Measurements from ENCODE around the gene COTL1.
A peak's percentile ranks its signal among the peaks of the same experiment; 100 is the strongest.

Gene COTL1

DNA sequence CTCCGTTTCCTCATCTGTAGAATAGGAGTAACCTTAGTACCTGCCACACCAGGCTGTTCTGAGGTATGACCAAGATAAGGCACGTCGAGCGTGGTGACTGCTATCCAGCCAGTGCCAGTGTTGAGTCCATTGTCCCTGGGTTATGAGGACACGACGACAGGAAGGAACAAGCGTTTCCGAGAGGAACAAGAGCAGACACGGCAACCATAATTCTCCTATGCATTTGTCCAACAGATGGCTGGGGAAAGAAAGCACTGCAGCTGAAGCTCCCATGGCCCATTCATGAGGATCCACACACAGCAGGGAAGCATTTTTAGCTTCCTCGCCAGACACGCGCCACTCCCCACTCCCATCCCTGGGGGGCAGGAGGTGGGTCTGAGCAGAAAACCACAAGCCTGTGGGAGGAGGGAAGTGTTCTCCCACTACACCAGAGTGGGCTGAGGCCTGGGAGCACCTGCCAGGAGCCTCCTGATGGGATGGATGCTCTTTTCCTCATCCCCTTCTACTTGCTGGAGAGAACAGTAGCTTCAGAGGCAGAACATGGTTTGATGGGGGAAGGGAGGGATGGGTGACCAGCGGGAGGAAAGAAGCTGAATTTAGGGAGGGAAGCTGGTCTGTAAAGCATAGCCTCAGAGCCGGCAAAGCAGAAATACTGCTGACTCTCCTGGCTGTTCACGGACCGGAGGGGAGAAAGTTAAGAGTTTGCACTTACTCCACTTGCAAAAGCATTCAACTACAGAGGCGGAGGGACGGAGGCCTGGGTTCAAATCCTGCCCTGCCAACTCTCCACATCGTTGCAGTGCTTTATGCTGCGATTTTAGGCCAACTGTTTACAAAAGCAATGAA lies 2.7 kb downstream of the COTL1 start:
- peaks cover 76% of the 10 kb centered on the region for H3K36me3 Mint-ChIP-seq (ENCODE audit: low read depth)
- H3K27ac Mint-ChIP-seq: peak overlapping the region; percentile 94
- no peaks in the 10 kb centered on the region for H3K27me3 Mint-ChIP-seq
- intact Hi-C loops (cut with micrococcal nuclease): loop anchor here (5.0 kb wide), 1 partner anchor 53 kb away; no protein-coding TSS in a partner anchor
- peak overlapping the region; percentile 91 for H3K4me3 Mint-ChIP-seq
- peaks cover 11% of the 10 kb centered on the region for H3K9me3 Mint-ChIP-seq
- peaks cover 80% of the 10 kb centered on the region for H3K4me1 Mint-ChIP-seq (ENCODE audit: low read depth)

DNA sequence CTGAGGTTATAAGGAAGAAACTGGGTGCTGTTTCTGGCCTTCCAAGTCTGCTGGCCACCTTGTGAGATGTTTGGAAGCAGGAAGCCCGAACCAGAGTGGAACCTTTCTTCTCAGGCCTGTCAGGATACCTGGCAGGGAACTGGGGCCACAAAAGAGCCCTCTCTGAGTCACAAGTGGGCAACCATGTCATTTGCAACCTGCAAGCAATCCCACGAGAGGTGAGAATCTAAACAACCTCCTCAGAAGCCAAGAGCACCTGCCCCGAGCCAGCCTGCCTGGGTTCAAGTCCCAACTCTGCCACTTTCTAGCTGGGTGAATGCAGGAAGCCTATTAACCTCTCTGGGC lies 3.3 kb downstream of the COTL1 start:
- Mint-ChIP-seq H3K4me1 (ENCODE audit: low read depth) (peaks cover 80% of the 10 kb centered on the region), H3K27me3 (no peaks in the 10 kb centered on the region), H3K36me3 (ENCODE audit: low read depth) (peaks cover 82% of the 10 kb centered on the region), H3K27ac (peak overlapping the region; percentile 94), H3K9me3 (peaks cover 17% of the 10 kb centered on the region), H3K4me3 (peak overlapping the region; percentile 91)
- intact Hi-C loops (cut with micrococcal nuclease): no loop called here

DNA sequence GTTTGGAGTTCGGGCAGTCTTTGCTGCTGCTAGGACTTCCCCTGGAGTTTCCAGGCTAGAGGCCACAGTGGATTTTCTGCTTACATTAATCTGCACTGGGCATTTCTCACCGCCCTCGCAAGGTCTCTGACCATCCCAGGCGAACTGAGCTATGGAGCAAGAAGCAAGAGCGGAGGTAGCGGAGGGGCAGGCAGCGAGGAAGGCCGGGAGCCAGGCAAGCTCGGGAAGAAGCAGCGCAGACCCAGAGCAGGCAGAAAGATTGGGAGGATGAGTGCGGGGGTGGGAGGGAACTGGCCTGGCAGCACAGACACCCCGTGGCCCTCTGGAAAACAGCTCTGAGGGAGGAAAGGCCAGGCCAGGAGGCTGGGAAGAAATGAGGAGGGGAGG lies 3.8 kb downstream of the COTL1 start:
- Mint-ChIP-seq H3K9me3 (peaks cover 19% of the 10 kb centered on the region), H3K4me1 (ENCODE audit: low read depth) (peaks cover 80% of the 10 kb centered on the region), H3K27ac (peak overlapping the region; percentile 94), H3K4me3 (peak overlapping the region; percentile 91), H3K27me3 (no peaks in the 10 kb centered on the region), H3K36me3 (ENCODE audit: low read depth) (peaks cover 87% of the 10 kb centered on the region)
- intact Hi-C loops (cut with micrococcal nuclease): no loop called here

DNA sequence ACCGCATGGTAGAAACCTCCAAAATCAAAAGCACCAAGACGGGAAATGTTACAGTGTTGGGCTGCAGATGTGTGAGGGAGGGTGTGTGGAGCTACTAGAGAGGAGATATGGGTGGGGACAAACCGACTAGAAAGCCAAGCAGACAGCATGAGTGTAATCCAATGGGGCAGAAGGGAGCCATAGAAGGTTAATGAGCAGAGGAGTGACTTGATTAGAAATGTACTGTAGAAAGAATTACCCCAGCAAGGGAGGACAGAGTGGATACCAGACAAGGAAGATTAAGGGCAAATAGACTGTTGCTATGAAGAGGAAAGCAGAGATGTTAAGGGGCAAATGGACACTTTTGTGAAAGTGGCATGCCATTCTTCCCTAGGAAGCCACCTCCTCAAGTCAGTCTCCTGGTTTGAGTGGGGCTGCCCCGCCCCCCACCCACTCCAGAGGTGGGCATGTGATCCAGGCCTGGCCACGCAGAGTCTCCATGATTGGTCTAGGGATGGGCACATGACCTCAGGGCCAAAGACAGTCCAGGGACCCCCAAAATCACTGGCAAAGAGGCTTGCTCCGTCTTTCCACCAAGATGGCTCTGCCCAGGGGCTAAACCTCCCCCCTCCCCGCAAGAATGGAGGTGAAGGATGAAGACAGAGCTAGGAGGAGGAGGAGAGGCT lies 4.3 kb downstream of the COTL1 start:
- Mint-ChIP-seq H3K4me1 (ENCODE audit: low read depth) (peaks cover 80% of the 10 kb centered on the region), H3K4me3 (peak overlapping the region; percentile 91), H3K36me3 (ENCODE audit: low read depth) (peaks cover 92% of the 10 kb centered on the region), H3K9me3 (peaks cover 19% of the 10 kb centered on the region), H3K27me3 (no peaks in the 10 kb centered on the region), H3K27ac (peak overlapping the region; percentile 94)
- intact Hi-C loops (cut with micrococcal nuclease): no loop called here

DNA sequence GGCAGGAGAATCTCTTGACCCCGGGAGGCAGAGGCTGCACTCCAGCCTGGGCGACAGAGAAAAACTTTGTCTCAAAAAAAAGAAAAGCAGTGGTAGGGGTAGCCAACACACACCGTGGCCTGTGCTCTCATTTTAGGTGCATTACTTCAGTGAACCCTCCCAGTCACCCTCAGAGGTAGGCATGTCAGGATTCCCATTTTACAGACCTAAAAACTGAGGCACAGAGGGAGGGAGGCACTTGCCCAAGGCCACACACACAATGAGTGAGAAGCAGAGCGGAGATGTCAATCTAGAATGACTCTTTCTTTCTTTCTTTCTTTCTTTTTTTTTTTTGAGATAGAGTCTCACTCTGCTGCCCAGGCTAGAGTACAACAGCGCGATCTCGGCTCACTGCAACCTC lies 5.2 kb downstream of the COTL1 start:
- intact Hi-C loops (cut with micrococcal nuclease): no loop called here
- no peak overlapping the region for H3K4me3 Mint-ChIP-seq
- no peaks in the 10 kb centered on the region for H3K27me3 Mint-ChIP-seq
- H3K27ac Mint-ChIP-seq: peak overlapping the region; percentile 94
- peaks cover 19% of the 10 kb centered on the region for H3K9me3 Mint-ChIP-seq
- peaks cover 100% of the 10 kb centered on the region for H3K36me3 Mint-ChIP-seq (ENCODE audit: low read depth)
- H3K4me1 Mint-ChIP-seq (ENCODE audit: low read depth): peaks cover 84% of the 10 kb centered on the region

DNA sequence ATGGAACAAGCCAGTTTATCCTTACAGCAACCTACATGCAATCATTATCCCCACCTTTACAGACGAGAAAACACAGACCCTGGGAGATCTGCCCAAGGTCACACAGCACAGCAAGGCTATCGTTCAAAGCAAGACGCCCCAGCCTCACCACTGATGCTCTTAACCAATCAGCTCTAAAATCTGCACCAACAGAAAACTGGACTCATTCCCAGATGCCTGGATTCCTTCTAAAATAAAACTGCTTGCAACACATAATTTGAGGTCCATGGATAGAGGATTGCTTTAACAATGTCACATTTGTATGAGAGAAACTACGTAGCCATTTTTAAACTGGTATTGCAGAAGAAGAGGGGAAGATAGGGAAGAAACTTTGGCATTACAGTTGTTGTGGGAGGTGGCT lies 6.8 kb downstream of the COTL1 start:
- Mint-ChIP-seq H3K9me3 (peaks cover 19% of the 10 kb centered on the region), H3K4me3 (no peak overlapping the region), H3K36me3 (ENCODE audit: low read depth) (peaks cover 100% of the 10 kb centered on the region), H3K27me3 (no peaks in the 10 kb centered on the region), H3K27ac (peak overlapping the region; percentile 94), H3K4me1 (ENCODE audit: low read depth) (peaks cover 100% of the 10 kb centered on the region)
- intact Hi-C loops (cut with micrococcal nuclease): no loop called here

DNA sequence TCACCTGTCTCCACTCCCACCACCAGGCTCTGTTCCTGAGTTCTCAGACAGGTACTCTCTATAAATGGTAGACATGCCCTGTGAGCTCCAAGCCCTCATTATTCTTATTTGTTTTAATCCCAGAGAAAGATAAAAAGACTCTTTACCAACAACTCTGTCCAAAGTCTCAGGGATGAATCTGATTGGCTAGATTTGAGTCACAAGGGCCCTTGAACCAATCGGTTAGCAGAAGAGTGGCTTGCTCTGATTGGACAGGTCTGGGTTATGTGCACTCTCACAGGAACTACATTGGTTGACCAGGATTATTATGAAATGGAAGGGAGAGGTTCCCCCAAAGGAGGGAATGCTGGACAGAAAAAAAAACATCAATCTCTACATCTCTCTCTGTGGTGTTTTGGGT lies 7.5 kb downstream of the COTL1 start:
- intact Hi-C loops (cut with micrococcal nuclease): no loop called here
- H3K27me3 Mint-ChIP-seq: no peaks in the 10 kb centered on the region
- H3K4me3 Mint-ChIP-seq: no peak overlapping the region
- H3K36me3 Mint-ChIP-seq (ENCODE audit: low read depth): peaks cover 100% of the 10 kb centered on the region
- peak overlapping the region; percentile 94 for H3K27ac Mint-ChIP-seq
- H3K4me1 Mint-ChIP-seq (ENCODE audit: low read depth): peaks cover 100% of the 10 kb centered on the region
- peaks cover 19% of the 10 kb centered on the region for H3K9me3 Mint-ChIP-seq

DNA sequence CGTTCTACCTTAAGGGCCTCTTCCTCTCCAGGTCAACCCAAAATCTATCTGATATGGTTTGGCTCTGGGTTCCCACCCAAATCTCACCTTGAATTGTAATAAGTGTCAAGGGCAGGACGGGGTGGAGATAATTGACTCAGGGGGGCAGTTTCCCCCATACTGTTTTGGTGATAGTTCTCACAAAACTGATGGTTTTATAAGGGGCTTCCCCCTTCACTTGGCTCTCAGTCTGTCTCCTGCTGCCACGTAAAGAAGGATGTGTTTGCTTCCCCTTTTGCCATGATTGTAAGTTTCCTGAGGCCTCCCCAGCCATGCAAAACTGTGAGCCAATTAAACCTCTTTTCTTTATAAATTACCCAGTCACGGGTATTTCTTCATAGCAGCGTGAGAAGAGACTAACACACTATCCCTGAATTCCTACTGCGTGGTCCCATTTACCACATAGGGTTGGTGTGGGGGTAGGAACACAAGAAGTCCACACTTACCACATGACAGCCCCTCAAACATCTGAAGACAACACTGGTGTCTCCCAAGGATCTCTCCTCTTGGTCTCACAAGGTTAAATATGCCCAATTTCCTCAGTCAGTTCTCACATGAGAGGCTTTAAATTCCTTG lies 8.2 kb downstream of the COTL1 start:
- intact Hi-C loops (cut with micrococcal nuclease): no loop called here
- no peaks in the 10 kb centered on the region for H3K27me3 Mint-ChIP-seq
- H3K9me3 Mint-ChIP-seq: peaks cover 19% of the 10 kb centered on the region
- H3K4me1 Mint-ChIP-seq (ENCODE audit: low read depth): peaks cover 100% of the 10 kb centered on the region
- peak overlapping the region; percentile 94 for H3K27ac Mint-ChIP-seq
- peaks cover 100% of the 10 kb centered on the region for H3K36me3 Mint-ChIP-seq (ENCODE audit: low read depth)
- H3K4me3 Mint-ChIP-seq: peak overlapping the region; percentile 51

DNA sequence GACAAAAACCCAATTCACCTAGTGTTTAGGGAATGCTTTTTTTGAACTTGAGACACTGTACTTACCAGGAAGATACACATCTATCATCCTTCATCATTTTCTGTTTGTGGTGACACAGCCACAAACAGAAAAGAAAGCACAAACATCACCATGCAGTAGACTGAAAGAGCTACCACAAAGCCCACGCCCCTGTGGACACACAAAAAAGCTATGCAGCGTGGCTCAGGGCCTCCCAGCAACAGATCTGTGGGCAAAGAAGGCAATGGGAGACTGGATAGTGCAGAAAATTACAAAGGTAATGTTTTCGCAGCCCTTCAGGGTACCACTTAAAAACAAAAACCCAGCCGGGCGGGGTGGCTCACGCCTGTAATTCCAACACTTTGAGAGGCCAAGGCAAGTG lies 9.6 kb downstream of the COTL1 start:
- intact Hi-C loops (cut with micrococcal nuclease): no loop called here
- Mint-ChIP-seq H3K4me1 (ENCODE audit: low read depth) (peaks cover 98% of the 10 kb centered on the region), H3K27ac (peak overlapping the region; percentile 94), H3K9me3 (peaks cover 19% of the 10 kb centered on the region), H3K36me3 (ENCODE audit: low read depth) (peaks cover 96% of the 10 kb centered on the region), H3K27me3 (no peaks in the 10 kb centered on the region), H3K4me3 (peak overlapping the region; percentile 72)

DNA sequence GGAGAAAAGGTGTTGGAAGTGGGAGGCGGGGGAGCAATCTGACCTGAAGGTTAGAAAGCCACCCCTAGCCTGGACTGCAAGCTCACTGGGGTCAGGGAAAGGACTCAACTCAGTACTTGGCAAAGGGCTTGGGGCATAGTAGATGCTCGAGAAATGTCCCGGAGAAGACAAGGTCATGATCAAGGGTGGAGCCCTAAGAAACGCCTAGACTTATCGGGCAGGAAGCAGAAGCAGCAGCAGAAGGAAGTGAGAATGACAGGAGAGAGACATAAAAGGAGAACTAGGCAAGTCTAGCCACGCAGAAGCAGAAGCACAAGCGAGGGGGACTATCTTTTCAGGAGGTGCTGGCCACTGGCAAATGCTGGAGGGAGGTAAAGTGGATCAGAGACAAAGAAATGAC lies 10.2 kb downstream of the COTL1 start:
- H3K9me3 Mint-ChIP-seq: peaks cover 19% of the 10 kb centered on the region
- H3K36me3 Mint-ChIP-seq (ENCODE audit: low read depth): peaks cover 95% of the 10 kb centered on the region
- H3K4me1 Mint-ChIP-seq (ENCODE audit: low read depth): peaks cover 98% of the 10 kb centered on the region
- peak overlapping the region; percentile 72 for H3K4me3 Mint-ChIP-seq
- H3K27ac Mint-ChIP-seq: peak overlapping the region; percentile 94
- intact Hi-C loops (cut with micrococcal nuclease): no loop called here
- no peaks in the 10 kb centered on the region for H3K27me3 Mint-ChIP-seq

DNA sequence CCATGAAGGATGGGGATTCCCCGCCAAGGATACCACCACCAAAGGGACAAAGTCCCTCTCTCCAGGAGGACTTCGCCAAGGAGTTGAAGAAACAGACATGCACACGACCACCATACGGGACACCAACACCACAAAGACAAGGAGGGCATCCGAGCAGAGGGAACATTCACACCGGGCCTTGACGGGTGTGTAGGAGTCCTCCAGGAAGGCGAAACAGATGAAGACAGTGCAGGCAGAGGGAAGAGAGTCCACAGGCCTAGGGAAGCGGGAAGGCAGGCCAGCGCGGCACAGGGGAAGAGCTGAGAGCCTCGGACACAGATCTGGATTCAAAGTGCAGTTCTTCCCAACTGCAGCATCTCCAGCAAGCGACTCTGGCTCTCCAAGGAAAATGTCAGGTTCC lies 10.8 kb downstream of the COTL1 start:
- Mint-ChIP-seq H3K36me3 (ENCODE audit: low read depth) (peaks cover 89% of the 10 kb centered on the region), H3K4me1 (ENCODE audit: low read depth) (peaks cover 96% of the 10 kb centered on the region), H3K9me3 (peaks cover 19% of the 10 kb centered on the region), H3K27me3 (no peaks in the 10 kb centered on the region), H3K4me3 (peak overlapping the region; percentile 41), H3K27ac (peak overlapping the region; percentile 94)
- intact Hi-C loops (cut with micrococcal nuclease): no loop called here

DNA sequence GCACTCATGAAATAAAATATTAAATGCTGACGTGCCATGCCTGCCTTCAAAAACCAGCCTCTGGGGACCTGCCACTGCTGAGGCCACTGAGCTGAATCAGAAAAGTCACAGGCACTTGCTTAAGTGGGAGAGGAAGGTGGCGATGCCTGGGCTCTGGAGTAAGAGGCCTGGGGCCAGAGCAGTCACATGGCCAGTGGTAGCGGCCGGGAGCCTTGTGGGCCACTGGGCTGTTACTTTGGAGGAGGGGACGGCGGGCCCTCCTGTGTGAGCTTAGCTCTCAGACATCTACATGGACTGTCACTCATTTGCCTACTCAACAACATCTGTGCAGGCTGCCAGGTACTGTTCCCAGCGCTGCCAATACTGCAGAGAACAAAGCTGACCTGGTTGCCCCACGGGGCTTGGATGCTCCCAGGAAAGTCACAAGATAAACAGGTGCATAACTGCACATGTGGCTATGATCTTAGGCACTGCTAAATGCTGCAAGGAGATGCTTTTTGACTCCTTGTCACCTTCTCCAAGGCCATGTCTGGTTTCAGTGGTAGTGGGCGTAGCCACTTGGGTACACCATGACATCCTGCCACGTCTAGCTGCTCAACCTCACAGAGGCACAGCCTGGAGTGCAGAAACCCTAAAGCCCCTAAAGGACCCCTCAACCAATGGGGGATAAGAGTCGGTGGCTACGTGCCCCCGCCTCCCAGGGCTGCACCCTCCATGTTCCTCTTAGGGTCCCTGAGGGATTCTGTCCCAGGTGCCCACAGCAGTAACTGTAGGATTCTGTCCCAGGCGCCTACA lies 11.6 kb downstream of the COTL1 start:
- Mint-ChIP-seq H3K4me1 (ENCODE audit: low read depth) (peaks cover 96% of the 10 kb centered on the region), H3K36me3 (ENCODE audit: low read depth) (peaks cover 88% of the 10 kb centered on the region), H3K4me3 (no peak overlapping the region), H3K27ac (peak overlapping the region; percentile 94), H3K9me3 (peaks cover 19% of the 10 kb centered on the region), H3K27me3 (no peaks in the 10 kb centered on the region)
- intact Hi-C loops (cut with micrococcal nuclease): no loop called here

DNA sequence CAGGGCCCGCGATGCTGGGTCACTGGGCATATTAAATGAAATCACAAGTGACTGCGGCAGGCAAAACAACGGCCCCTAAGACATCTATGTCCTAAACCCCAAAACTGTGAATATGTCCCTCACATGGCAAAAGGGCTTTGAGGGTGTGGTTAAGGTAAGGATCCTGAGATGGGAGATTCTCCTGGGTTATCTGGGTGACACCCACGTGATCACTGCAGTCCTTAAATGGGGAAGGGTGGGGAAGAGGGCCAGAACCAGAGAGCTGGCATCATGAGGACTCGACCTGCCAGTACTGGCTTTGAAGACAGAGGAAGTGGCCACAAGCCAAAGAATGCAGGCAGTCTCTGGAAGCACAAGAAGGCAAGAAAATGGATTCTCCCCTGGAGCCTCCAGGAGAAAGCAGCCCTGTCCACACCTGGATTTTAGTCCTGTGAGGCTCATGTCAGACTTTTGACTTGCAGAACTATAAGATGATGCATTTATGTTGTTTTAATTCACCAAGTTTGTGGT lies 12.5 kb downstream of the COTL1 start:
- Mint-ChIP-seq H3K4me1 (ENCODE audit: low read depth) (peaks cover 96% of the 10 kb centered on the region), H3K9me3 (peaks cover 10% of the 10 kb centered on the region), H3K27me3 (no peaks in the 10 kb centered on the region), H3K4me3 (no peak overlapping the region), H3K36me3 (ENCODE audit: low read depth) (peaks cover 84% of the 10 kb centered on the region), H3K27ac (peak overlapping the region; percentile 94)
- intact Hi-C loops (cut with micrococcal nuclease): no loop called here

All from dendritic cell treated with granulocyte-macrophage colony-stimulating factor and Interleukin-4, amounts not matched to agents 40 ng/mL and 50 ng/mL, for 4 days (primary cell).